Measurements from ENCODE around the gene EMILIN2. TPM values are rescaled to one million over a fixed set of nuclear protein-coding genes. Genes with fewer than 3 reads are reported as not detected.

The EMILIN2 gene
- total RNA-seq, 1 donor from 2014 or later = 19.2 TPM

GRCh38 chr18:2894131-2894840 lies 47.5 kb downstream of the EMILIN2 start:
- peaks cover 6% of the 10 kb centered on the region for H3K36me3 Mint-ChIP-seq (ENCODE audit: low read depth)
- H3K4me1 Mint-ChIP-seq = peaks cover 19% of the 10 kb centered on the region
- no peak overlapping the region for H3K4me3 Mint-ChIP-seq
- H3K27ac Mint-ChIP-seq (ENCODE audit: unreplicated experiment) = no peak overlapping the region
- no peaks in the 10 kb centered on the region for H3K27me3 Mint-ChIP-seq (ENCODE audit: low read depth)
- DNase-seq (ENCODE audit: low read depth, low spot score) = no peak
- TF ChIP-seq CTCF (conservative IDR thresholded peaks at IDR 0.05) = no peak
- H3K9me3 Mint-ChIP-seq = peaks cover 9% of the 10 kb centered on the region

- peaks cover 14% of the 10 kb centered on the region for H3K4me1 Mint-ChIP-seq
- H3K27ac Mint-ChIP-seq (ENCODE audit: unreplicated experiment) = no peak overlapping the region
- no peak overlapping the region for H3K4me3 Mint-ChIP-seq
- no peaks in the 10 kb centered on the region for H3K27me3 Mint-ChIP-seq (ENCODE audit: low read depth)
- peaks cover 5% of the 10 kb centered on the region for H3K9me3 Mint-ChIP-seq
- no peak for DNase-seq (ENCODE audit: low read depth, low spot score)
- TF ChIP-seq CTCF (conservative IDR thresholded peaks at IDR 0.05) = no peak
- peaks cover 2% of the 10 kb centered on the region for H3K36me3 Mint-ChIP-seq (ENCODE audit: low read depth)
Observed at GRCh38 chr18:2894841-2895370, 48.1 kb downstream of the EMILIN2 start.

GRCh38 chr18:2895391-2895790 lies 48.6 kb downstream of the EMILIN2 start:
- H3K9me3 Mint-ChIP-seq = no peaks in the 10 kb centered on the region
- TF ChIP-seq CTCF (conservative IDR thresholded peaks at IDR 0.05) = no peak
- no peak for DNase-seq (ENCODE audit: low read depth, low spot score)
- no peak overlapping the region for H3K27ac Mint-ChIP-seq (ENCODE audit: unreplicated experiment)
- H3K36me3 Mint-ChIP-seq (ENCODE audit: low read depth) = no peaks in the 10 kb centered on the region
- H3K4me3 Mint-ChIP-seq = no peak overlapping the region
- H3K4me1 Mint-ChIP-seq = peaks cover 9% of the 10 kb centered on the region
- H3K27me3 Mint-ChIP-seq (ENCODE audit: low read depth) = no peaks in the 10 kb centered on the region

- no peaks in the 10 kb centered on the region for H3K9me3 Mint-ChIP-seq
- H3K27me3 Mint-ChIP-seq (ENCODE audit: low read depth) = no peaks in the 10 kb centered on the region
- DNase-seq (ENCODE audit: low read depth, low spot score) = no peak
- no peak overlapping the region for H3K4me3 Mint-ChIP-seq
- no peak overlapping the region for H3K27ac Mint-ChIP-seq (ENCODE audit: unreplicated experiment)
- H3K36me3 Mint-ChIP-seq (ENCODE audit: low read depth) = no peaks in the 10 kb centered on the region
- H3K4me1 Mint-ChIP-seq = peaks cover 9% of the 10 kb centered on the region
- TF ChIP-seq CTCF (conservative IDR thresholded peaks at IDR 0.05) = no peak
Observed at GRCh38 chr18:2896990-2897389, 50.2 kb downstream of the EMILIN2 start.

GRCh38 chr18:2897448-2898185 lies 50.8 kb downstream of the EMILIN2 start:
- Mint-ChIP-seq H3K27me3 (ENCODE audit: low read depth) (no peaks in the 10 kb centered on the region), H3K27ac (ENCODE audit: unreplicated experiment) (no peak overlapping the region)

More at GRCh38 chr18:2897448-2898185, 50.8 kb downstream of the EMILIN2 start:
- no peaks in the 10 kb centered on the region for H3K9me3 Mint-ChIP-seq
- H3K4me3 Mint-ChIP-seq = no peak overlapping the region
- no peak for DNase-seq (ENCODE audit: low read depth, low spot score)
- no peaks in the 10 kb centered on the region for H3K36me3 Mint-ChIP-seq (ENCODE audit: low read depth)
- no peak for TF ChIP-seq CTCF (conservative IDR thresholded peaks at IDR 0.05)
- peaks cover 9% of the 10 kb centered on the region for H3K4me1 Mint-ChIP-seq

All from neural crest cell (in vitro differentiated cells).